Stimulated activated CD8-positive, alpha-beta memory T cell treated with anti-CD3 and anti-CD28 coated beads, Interleukin-2, amount 100 ng/mL, for 1 hour (primary cell): Measurements from ENCODE around the gene NT5DC2.

Experiments used
- DNase-seq, 2 donors: peaks; one replicate each; pipeline ENCODE4 v3.0.0-alpha.2; 2020; ENCODE audit warnings: low read depth in 2 of 2

The NT5DC2 gene

DNA sequence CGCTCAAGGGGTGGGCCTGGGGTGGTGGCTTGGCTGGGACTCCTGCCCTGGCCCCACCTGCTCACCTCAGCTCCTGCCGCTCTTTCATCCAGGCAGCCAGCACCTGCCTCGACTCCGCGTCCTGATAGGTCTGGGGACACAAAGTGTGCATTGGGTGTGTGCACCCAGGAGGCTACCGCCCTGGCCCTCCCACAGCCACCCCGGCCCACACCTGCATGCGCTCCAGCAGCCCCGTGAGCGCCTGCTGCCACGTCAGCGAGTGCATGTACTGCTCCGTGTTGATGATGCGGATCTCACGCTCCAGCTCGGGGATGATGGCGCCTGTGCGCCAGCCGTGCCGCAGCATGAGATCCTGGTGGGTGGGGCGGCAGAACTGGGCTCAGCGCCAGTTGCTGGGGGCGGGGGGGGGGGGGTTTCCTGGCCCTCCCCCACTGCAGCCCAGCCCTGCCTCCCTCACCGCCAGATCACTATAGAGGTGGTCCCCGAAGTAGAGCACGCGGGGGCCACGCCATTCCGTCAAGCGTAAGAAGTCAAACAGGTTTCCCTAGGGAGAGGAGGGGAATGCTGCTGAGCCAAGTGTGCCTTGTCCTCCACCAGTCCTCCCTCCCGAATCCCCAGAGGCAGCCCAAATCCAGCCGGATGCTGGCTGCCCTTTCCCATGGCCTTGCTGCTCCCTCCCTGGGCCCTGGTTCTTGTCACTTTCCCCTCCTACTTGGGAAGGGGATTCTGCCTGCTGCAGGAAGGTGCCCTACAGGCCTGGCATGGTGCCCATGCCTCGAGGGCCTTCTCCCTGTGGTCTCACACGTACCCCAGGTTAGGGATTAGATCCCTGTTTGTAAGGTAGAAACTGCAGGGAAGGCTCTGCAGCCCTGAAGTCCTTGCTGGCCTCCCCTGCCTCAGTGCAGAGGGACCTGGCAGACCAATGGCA is 8.6 kb downstream of the NT5DC2 start:
- DNase-seq, result no peak

DNA sequence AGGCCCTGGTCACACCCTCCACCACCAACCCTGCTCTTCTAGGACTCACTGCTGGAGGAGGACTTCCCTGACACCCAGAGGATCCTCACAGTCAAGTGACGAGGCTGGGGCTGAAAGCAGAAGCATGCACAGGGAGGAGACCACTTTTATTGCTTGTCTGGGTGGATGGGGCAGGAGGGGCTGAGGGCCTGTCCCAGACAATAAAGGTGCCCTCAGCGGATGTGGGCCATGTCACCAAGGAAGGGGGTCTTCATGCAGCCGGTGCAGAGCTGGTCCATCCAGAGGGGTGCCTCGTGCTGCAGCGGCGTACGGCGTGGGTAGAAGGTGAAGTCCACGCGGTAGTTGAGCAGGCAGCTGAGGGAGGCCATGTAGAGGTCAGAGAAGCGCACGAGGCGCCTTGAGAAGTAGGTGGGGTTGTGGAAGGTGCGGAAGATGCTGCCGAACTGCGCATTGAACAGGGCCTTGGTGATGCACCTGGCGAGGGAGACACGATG is 9.4 kb downstream of the NT5DC2 start:
- no peak for DNase-seq

DNA sequence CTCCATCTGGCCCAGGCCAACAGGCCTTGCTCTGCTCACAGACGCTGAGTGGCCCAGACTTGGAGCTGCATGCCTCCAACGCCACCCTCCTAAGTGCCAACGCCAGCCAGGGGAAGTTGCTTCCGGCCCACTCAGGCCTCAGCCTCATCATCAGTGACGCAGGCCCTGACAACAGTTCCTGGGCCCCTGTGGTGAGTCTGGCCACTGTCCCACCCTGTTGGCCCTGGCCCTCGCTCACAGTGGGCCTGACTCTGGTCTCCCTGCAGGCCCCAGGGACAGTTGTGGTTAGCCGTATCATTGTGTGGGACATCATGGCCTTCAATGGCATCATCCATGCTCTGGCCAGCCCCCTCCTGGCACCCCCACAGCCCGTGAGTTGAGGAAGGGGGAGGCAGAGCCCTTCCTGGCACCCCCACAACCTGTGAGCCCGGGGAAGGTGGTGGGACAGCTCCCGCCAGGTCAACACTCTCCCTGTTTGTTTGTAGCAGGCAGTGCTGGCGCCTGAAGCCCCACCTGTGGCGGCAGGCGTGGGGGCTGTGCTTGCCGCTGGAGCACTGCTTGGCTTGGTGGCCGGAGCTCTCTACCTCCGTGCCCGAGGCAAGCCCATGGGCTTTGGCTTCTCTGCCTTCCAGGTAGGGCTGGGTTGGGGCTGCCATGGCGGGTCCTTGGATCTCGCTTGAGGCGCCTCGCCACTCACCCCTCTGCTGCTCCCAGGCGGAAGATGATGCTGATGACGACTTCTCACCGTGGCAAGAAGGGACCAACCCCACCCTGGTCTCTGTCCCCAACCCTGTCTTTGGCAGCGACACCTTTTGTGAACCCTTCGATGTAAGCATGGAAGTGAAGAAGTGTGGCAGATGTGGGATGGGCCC is 10.0 kb downstream of the NT5DC2 start:
- DNase-seq, result no peak

- DNase-seq, result no peak
Measured at GRCh38 chr3:52522651-52523251, 10.9 kb downstream of the NT5DC2 start.

DNA sequence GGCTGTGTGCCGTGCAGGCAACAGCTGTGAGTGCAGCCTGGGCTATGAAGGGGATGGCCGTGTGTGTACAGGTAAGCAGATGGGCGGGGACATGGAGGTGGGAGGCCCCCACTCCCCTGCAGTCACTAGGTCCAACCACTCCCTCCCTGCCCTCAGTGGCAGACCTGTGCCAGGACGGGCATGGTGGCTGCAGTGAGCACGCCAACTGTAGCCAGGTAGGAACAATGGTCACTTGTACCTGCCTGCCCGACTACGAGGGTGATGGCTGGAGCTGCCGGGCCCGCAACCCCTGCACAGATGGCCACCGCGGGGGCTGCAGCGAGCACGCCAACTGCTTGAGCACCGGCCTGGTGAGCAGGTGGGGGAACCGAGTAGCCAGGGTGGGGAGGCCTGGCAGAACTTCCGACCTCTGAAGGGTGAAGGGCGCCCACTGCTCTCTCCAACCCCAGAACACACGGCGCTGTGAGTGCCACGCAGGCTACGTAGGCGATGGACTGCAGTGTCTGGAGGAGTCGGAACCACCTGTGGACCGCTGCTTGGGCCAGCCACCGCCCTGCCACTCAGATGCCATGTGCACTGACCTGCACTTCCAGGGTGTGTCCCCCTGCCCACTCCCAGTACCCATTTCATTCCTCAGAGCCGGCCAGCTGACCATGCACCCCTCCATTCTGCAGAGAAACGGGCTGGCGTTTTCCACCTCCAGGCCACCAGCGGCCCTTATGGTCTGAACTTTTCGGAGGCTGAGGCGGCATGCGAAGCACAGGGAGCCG is 11.6 kb downstream of the NT5DC2 start:
- no peak for DNase-seq

DNA sequence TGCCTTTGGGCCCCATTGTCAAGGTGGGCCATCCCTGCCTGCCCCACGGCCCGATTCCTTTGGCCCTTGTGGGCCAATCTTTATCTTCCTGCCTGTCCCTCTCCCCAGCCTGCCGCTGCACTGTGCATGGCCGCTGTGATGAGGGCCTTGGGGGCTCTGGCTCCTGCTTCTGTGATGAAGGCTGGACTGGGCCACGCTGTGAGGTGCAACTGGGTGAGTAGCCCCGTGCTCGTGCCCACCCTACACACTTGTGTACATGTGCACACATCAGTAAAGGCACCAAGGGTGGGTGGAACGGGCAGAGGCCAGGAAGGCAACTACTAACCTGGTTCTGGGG is 12.2 kb downstream of the NT5DC2 start:
- no peak for DNase-seq

DNA sequence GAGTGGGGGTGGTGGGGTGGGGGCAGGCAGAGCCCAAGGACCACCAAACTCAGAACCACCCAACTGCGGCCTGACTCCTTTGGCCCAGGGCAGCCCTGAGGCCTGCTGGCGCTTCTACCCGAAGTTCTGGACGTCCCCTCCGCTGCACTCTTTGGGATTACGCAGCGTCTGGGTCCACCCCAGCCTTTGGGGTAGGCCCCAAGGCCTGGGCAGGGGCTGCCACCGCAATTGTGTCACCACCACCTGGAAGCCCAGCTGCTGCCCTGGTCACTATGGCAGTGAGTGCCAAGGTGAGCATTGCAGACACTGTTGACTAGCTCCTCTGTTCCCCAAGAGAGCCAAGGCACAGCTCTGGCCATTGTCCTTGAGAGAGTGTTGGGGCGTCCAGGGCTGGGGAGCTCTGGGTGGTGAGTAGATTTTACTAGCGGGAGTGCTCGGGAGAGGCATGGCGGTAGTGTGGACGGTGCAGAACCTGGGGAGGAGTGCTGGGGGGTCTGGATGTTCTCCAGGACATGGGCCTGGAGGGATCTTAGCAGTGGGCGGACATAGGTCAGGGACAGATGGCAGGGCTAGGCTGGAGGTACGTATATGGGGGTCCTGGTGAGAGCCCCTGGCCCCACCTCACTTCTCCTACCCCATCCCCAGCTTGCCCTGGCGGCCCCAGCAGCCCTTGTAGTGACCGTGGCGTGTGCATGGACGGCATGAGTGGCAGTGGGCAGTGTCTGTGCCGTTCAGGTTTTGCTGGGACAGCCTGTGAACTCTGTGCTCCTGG is 12.8 kb downstream of the NT5DC2 start:
- DNase-seq, result no peak

- no peak for DNase-seq
Measured at GRCh38 chr3:52520141-52520667, 13.5 kb downstream of the NT5DC2 start.

GRCh38 chr3:52519445-52520140 is 14.1 kb downstream of the NT5DC2 start:
- DNase-seq, result no peak

- DNase-seq, result no peak
Measured at GRCh38 chr3:52518723-52519444, 14.8 kb downstream of the NT5DC2 start.

GRCh38 chr3:52517796-52518722 is 15.6 kb downstream of the NT5DC2 start:
- no peak for DNase-seq

- DNase-seq, result no peak
Measured at GRCh38 chr3:52516509-52517195, 17.0 kb downstream of the NT5DC2 start.

GRCh38 chr3:52515192-52515591 is 18.5 kb downstream of the NT5DC2 start:
- DNase-seq, result no peak

DNA sequence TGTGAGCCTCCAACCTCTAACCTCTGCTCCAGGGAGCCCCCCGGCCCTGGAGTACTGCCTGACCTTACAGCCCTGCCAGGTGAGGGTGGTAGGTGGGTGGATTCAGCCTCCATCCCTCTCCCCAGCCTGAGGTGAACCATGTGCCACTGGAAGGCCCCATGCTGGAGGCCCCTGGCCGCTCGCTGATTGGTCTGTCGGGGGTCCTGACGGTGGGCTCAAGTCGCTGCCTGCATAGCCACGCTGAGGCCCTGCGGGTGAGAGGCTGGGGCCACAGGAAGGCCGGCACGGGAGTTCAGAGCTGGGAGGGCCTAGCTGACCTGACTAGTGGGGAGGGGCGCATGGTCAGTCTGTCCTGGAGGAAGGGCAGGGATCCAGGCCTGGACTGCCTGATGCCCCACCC is 19.1 kb downstream of the NT5DC2 start:
- no peak for DNase-seq

DNA sequence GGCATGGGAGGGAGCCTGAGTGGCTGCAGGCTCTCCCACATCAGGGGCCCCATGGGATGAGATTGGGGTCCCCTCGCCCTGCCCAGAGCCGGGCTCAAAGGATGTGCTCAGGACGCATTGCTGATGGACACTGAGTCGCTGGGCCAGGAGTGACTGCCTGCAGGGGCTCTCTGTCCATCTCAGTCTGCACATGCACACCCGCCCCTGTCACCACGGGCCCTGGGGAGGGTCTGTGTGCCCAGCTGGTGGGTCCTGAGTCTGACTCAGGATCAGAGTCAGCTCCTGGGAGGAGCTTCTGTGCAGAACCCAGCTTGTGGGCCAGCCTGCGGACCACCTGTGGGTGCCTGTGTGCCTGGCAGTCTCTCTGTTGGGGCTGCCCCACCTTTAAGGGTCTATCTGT is 20.4 kb downstream of the NT5DC2 start:
- no peak for DNase-seq

GRCh38 chr3:52512727-52513126 is 20.9 kb downstream of the NT5DC2 start:
- DNase-seq, result no peak

DNA sequence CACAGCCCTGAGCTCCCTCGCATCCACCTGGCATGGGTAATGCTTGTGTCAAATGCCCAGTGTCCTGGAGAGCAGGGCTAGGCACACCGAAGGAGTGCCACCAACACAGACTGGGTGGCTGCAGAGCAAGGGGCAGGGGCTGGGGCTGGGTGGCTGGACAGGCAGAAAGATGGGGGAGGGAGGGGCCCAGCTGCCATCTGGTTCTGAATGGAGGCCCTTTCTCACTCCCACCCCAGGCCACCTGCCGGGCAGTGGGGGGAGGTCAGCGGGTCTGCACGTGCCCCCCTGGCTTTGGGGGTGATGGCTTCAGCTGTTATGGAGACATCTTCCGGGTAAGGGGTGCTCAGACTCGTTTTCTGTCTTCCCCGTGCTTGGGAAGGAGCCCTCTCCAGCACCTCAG is 21.6 kb downstream of the NT5DC2 start:
- no peak for DNase-seq
